Kidney (tissue), 14 donors: ENCODE results near the gene ITPKB. TPM values are rescaled to one million over a fixed set of nuclear protein-coding genes. Genes with fewer than 3 reads are reported as not detected.

Source experiments
- DNase-seq, 5 donors: peaks; one replicate each; pipeline ENCODE4 v3.0.0-alpha.2; 2013 to 2020
- FAIRE-seq: peaks from 2 replicates; lab custom pipeline; 2012; peaks lifted over from hg19 to GRCh38; lab: Jason Lieb, UNC
- H3K27ac ChIP-seq, 2 donors: one replicate each; pipeline ENCODE4 v1.7.0; 2013; ENCODE audit warnings: low read depth in 2 of 2, low read length in 2 of 2, inconsistent platforms in 1 of 2
- H3K27me3 ChIP-seq: one replicate; pipeline ENCODE4 v1.7.1; 2013; ENCODE audit warnings: low read length, inconsistent platforms; ENCODE audit not compliant: control insufficient read depth, insufficient read depth
- H3K36me3 ChIP-seq, 3 donors: one replicate each; pipeline versions ENCODE4 v1.7.0 to v1.7.1; 2013; ENCODE audit warnings: low read length in 3 of 3, control low read depth in 1 of 3, inconsistent platforms in 1 of 3; ENCODE audit not compliant: insufficient read depth in 3 of 3, control insufficient read depth in 2 of 3
- H3K4me1 ChIP-seq, 3 donors: one replicate each; pipeline versions ENCODE4 v1.7.0 to v1.7.1; 2013; ENCODE audit warnings: low read length in 3 of 3, inconsistent platforms in 1 of 3, low read depth in 1 of 3; ENCODE audit not compliant: control insufficient read depth in 2 of 3, insufficient read depth in 2 of 3
- H3K4me3 ChIP-seq, 3 donors: one replicate each; pipeline versions ENCODE4 v1.7.0 to v1.8.1; 2013; ENCODE audit warnings: low read length in 3 of 3, control low read depth in 1 of 3, inconsistent platforms in 1 of 3
- H3K9ac ChIP-seq, 3 donors: one replicate each; pipeline versions ENCODE4 v1.7.0 to v1.7.1; 2013; ENCODE audit warnings: low read length in 3 of 3, control low read depth in 1 of 3, inconsistent platforms in 1 of 3
- H3K9me3 ChIP-seq, 3 donors: one replicate each; pipeline versions ENCODE4 v1.7.0 to v1.7.1; 2013; ENCODE audit warnings: low read length in 3 of 3, control low read depth in 1 of 3, inconsistent platforms in 1 of 3; ENCODE audit not compliant: control insufficient read depth in 2 of 3, insufficient read depth in 1 of 3
- intact Hi-C: fragments of 100-400 bp; cut with DNase I; formaldehyde crosslinking; loops from one replicate; pipeline ENCODE4 v1.11.1; 2022
- polyA plus RNA-seq: library from polyadenylated mRNA; stranded (reverse); fragments of 350-450 nt; fragmentation: Illumina TruSeq; extraction: RNeasy Lipid Tissue Mini Kit (QIAGEN cat#74804); gene quantifications from one replicate; pipeline ENCODE4 v1.2.3, GENCODE V29; 2014; ENCODE audit warnings: low read depth, low replicate concordance; ENCODE audit not compliant: insufficient read depth
- total RNA-seq: library from RNA; stranded (reverse); fragmentation: NEBNext Ultra II Directional; extraction: Animal tissue kit (Norgen Biotek cat#: 25700); gene quantifications from one replicate; pipeline ENCODE4 v1.2.1, GENCODE V29; 2021
- TF ChIP-seq, protein P1 (sequence below): IDR thresholded peaks from 3 replicates; pipeline ENCODE4 v1.5.1; 2012; ENCODE audit warnings: mild to moderate bottlenecking, moderate library complexity, borderline replicate concordance; ENCODE audit not compliant: insufficient read depth; ENCODE audit errors: extremely low read depth
- donor health status: control.
- donor health status: control.
- donor health status: control.
- donor health status: control.
- donor health status: control.
- donor health status: DM: yes; HTN: yes; CAD: no.
- donor health status: Normal renal cell carcinoma (clear cell type).

The ITPKB gene
- total and polyA plus RNA-seq, 2 donors from 2014 or later = 20.2 to 39.3 TPM

DNA sequence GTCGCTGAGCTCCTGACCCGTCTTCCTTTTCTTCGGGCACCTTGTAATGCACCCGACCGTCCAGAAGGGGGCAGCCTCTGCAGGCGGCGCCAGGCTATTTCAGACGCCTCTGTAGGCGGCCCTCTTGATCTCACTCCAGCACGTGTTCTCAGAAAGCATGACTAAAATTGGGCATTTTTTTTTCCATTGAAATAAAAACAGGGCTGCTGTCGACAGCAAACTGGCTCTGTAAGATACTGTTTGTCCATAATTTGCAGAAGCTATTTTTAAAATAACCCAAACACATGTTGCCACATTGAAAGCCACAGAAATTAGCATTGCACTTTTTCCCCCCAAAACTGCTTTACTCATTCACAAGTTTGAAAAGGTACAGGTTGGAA, 112.5 kb downstream of the ITPKB start:
- no peak overlapping the region for H3K9ac ChIP-seq
- no peaks in the 10 kb centered on the region for H3K4me1 ChIP-seq
- H3K4me3 ChIP-seq = peak overlapping the region in 1 of 3 donors; percentile 6
- no peak overlapping the region for H3K27ac ChIP-seq
- FAIRE-seq (no peak), DNase-seq (peak in 4 of 5 donors; percentile 54 to 88 (median 66))
- no peaks in the 10 kb centered on the region for H3K36me3 ChIP-seq
- intact Hi-C loops = no loop called here
- no peaks in the 10 kb centered on the region for H3K27me3 ChIP-seq
- peaks cover 0 to 8% (median 0%) of the 10 kb centered on the region in 3 donors for H3K9me3 ChIP-seq
- TF ChIP-seq, protein P1, sequence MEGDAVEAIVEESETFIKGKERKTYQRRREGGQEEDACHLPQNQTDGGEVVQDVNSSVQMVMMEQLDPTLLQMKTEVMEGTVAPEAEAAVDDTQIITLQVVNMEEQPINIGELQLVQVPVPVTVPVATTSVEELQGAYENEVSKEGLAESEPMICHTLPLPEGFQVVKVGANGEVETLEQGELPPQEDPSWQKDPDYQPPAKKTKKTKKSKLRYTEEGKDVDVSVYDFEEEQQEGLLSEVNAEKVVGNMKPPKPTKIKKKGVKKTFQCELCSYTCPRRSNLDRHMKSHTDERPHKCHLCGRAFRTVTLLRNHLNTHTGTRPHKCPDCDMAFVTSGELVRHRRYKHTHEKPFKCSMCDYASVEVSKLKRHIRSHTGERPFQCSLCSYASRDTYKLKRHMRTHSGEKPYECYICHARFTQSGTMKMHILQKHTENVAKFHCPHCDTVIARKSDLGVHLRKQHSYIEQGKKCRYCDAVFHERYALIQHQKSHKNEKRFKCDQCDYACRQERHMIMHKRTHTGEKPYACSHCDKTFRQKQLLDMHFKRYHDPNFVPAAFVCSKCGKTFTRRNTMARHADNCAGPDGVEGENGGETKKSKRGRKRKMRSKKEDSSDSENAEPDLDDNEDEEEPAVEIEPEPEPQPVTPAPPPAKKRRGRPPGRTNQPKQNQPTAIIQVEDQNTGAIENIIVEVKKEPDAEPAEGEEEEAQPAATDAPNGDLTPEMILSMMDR = peak; percentile 87

DNA sequence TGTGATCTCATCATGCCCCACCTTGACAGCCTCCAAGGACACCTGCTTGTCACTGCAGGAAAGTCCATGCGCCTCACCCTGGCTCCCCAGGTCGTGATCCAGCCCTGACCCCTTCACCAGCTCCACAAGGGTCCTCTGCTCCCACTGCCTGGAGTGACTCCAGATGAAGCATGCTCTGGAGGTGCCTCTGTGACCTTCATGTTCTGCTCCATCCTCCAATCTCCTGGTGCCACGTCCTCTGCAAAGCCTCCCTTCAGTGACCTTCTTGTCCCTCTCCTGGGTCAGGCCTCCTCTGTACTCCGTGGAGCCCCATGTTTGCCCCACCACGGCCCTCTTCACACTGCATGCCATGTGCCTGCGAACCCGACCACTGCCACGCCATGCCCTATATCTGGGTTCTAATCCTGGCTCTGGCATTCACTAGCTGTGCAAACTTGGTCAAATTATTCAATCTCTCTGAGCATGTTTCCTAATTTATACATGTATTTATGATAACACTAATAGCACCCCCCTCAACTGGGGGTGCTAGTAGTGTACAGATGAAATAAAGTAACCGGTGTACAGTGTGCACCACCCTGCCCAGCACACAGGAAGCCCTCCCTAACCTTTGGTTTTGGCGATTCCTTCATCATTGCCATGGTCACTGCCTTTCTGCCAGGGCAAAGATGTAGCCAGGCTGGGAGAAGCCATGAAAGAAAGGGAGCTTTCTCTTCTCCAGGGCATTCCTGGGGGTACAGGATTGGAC, 113.1 kb downstream of the ITPKB start:
- peaks cover 0 to 10% (median 0%) of the 10 kb centered on the region in 3 donors for H3K9me3 ChIP-seq
- TF ChIP-seq, protein P1 = no peak
- H3K27ac ChIP-seq = no peak overlapping the region
- no peaks in the 10 kb centered on the region for H3K4me1 ChIP-seq
- no peaks in the 10 kb centered on the region for H3K27me3 ChIP-seq
- H3K36me3 ChIP-seq = no peaks in the 10 kb centered on the region
- H3K9ac ChIP-seq = no peak overlapping the region
- peak overlapping the region in 1 of 3 donors; percentile 6 for H3K4me3 ChIP-seq
- FAIRE-seq = no peak
- intact Hi-C loops = no loop called here
- DNase-seq = peak in 1 of 5 donors; percentile 21

DNA sequence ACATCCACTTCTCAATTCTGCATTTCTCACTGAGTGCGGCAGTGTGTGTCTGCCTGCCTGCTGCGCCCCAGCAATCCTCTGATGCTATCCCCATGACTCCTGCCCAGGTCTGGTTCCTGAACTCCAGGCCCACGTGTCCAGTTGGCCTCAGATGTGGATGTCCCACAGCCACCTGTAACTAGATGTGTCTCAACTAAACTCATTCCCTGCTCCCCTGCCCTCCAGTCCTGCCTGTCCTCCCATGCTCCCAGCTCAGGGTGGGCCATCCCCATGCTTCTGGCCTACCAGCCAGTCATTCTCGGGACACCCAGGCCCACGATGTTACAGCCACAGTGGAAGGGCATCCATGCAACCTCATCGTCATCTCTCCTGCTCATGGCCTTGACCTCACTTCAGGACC, 113.8 kb downstream of the ITPKB start:
- H3K9me3 ChIP-seq = peaks cover 0 to 10% (median 0%) of the 10 kb centered on the region in 3 donors
- H3K4me1 ChIP-seq = no peaks in the 10 kb centered on the region
- no peak overlapping the region for H3K4me3 ChIP-seq
- H3K36me3 ChIP-seq = no peaks in the 10 kb centered on the region
- H3K9ac ChIP-seq = no peak overlapping the region
- DNase-seq = peak in 1 of 5 donors; percentile 18
- intact Hi-C loops = no loop called here
- FAIRE-seq = no peak
- TF ChIP-seq, protein P1 = no peak
- no peak overlapping the region for H3K27ac ChIP-seq
- no peaks in the 10 kb centered on the region for H3K27me3 ChIP-seq
